Colonic mucosa (tissue), 4 donors: ENCODE measurements around the gene SLIT3. TPM values are rescaled to one million over a fixed set of nuclear protein-coding genes. Genes with fewer than 3 reads are reported as not detected.

ENCODE experiments used
- DNase-seq: peaks from one replicate; pipeline ENCODE4 v3.0.0-alpha.2; 2020
- H3K27ac ChIP-seq: fragments of 200-600 bp; one replicate; pipeline ENCODE4 v1.8.0; 2021
- H3K27me3 ChIP-seq: fragments of 200-600 bp; one replicate; pipeline ENCODE4 v1.8.0; 2021
- H3K36me3 ChIP-seq: fragments of 200-600 bp; one replicate; pipeline ENCODE4 v1.8.0; 2021
- H3K4me1 ChIP-seq: fragments of 200-600 bp; one replicate; pipeline ENCODE4 v1.8.0; 2021; ENCODE audit warnings: mild to moderate bottlenecking
- H3K4me3 ChIP-seq: fragments of 200-600 bp; one replicate; pipeline ENCODE4 v1.8.0; 2021
- H3K9ac ChIP-seq, 2 donors: one replicate each; pipeline ENCODE4 v1.7.0; 2013; ENCODE audit warnings: control low read depth in 2 of 2, low read depth in 2 of 2, low read length in 2 of 2
- H3K9me3 ChIP-seq: fragments of 200-600 bp; one replicate; pipeline ENCODE4 v1.8.0; 2021
- intact Hi-C: fragments of 100-400 bp; cut with DNase I; formaldehyde crosslinking; loops from one replicate; pipeline ENCODE4 v1.14.1; 2022
- total RNA-seq, 2 donors: library from RNA; stranded (reverse); fragmentation: NEBNext Ultra II Directional in 1 of 2; extraction: Animal tissue kit (Norgen Biotek cat#: 25700) in 1 of 2; gene quantifications; one replicate each; pipeline ENCODE4 v1.2.1, GENCODE V29; 2021
- TF ChIP-seq, protein P1 (sequence below): fragments of 200-600 bp; IDR thresholded peaks from one replicate; pipeline ENCODE4 v1.8.0; 2022; ENCODE audit warnings: antibody characterized with exemption, mild to moderate bottlenecking
- donor health status: healthy.
- donor health status: DM: no; HTN: no; CAD: no.
- donor health status: DM: no; HTN: no; CAD: no.

The SLIT3 gene
- total RNA-seq, 2 donors from 2014 or later, result 3.4 to 7.6 TPM

DNA sequence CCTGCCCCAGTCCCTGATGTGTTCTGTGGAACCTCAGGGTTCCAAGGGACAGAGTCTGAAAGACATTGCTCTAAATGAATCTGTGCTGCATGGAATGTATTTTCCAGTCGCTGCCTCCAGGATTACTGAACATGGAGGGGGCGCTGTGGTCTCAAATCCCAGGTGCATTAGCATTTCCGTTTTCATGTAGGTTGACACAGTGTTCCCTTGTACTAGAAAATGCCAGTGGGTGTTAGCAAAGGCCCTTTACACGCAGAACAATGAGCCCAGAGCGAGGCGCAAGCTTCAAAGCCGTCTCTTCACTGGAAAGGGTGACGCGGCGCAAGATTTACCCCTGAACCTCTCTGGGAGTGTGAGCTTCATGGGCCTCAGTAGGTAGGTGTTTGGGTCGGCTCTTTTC, 308.3 kb downstream of the SLIT3 start:
- Histone ChIP-seq H3K36me3 (no peaks in the 10 kb centered on the region), H3K4me3 (no peak overlapping the region), H3K27me3 (no peaks in the 10 kb centered on the region), H3K4me1 (no peaks in the 10 kb centered on the region), H3K9me3 (no peaks in the 10 kb centered on the region), H3K9ac (no peak overlapping the region), H3K27ac (no peak overlapping the region)
- intact Hi-C loops, result loop anchor here (10.0 kb wide), 1 partner anchor 572 kb away; no protein-coding TSS in a partner anchor
- DNase-seq, result no peak
- TF ChIP-seq, protein P1, sequence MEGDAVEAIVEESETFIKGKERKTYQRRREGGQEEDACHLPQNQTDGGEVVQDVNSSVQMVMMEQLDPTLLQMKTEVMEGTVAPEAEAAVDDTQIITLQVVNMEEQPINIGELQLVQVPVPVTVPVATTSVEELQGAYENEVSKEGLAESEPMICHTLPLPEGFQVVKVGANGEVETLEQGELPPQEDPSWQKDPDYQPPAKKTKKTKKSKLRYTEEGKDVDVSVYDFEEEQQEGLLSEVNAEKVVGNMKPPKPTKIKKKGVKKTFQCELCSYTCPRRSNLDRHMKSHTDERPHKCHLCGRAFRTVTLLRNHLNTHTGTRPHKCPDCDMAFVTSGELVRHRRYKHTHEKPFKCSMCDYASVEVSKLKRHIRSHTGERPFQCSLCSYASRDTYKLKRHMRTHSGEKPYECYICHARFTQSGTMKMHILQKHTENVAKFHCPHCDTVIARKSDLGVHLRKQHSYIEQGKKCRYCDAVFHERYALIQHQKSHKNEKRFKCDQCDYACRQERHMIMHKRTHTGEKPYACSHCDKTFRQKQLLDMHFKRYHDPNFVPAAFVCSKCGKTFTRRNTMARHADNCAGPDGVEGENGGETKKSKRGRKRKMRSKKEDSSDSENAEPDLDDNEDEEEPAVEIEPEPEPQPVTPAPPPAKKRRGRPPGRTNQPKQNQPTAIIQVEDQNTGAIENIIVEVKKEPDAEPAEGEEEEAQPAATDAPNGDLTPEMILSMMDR, result no peak

DNA sequence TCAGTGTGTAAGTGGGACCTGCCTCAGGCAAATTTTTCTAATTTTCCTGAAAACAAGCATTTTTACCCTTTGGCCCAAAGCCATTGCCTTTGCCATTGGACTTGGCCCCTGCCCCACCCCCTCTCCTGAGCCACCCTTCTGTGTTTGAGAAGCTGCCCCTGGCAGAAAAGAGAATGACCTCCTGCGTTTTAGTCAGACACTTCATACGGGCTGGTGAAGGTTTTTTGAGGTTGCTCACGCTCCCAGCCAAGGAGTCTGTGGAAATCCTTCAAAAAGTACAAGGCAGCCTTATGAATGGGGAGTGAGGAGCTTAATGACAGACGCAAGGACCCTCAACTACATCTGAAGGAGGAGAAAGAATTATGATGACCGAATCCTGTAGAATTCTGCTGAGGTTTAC, 308.9 kb downstream of the SLIT3 start:
- H3K36me3 ChIP-seq, result no peaks in the 10 kb centered on the region
- intact Hi-C loops, result loop anchor here (10.0 kb wide), 1 partner anchor 573 kb away; no protein-coding TSS in a partner anchor
- H3K9ac ChIP-seq, result no peak overlapping the region

DNA sequence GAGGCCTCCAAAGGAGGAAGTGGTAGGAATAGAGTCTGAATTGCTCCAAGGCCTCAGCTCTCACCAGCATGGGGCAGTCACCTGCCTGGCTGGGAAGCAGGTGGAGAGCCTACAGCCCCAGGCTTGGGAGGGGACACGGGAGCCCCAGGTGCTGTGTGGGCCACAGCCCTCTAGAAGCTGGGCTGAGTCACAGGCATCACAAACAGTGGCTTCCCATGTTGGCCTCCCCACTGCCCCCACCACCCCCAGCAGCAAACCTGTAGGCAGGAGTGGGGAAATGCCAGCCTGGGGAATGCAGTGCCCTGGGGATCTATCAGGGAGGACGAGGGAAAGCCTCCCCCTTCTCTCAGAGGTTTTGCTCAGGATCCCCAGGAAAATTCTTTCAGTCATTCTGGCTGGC, 309.6 kb downstream of the SLIT3 start:
- Histone ChIP-seq H3K9me3 (no peaks in the 10 kb centered on the region), H3K27ac (no peak overlapping the region), H3K27me3 (no peaks in the 10 kb centered on the region), H3K36me3 (no peaks in the 10 kb centered on the region), H3K9ac (no peak overlapping the region), H3K4me3 (no peak overlapping the region), H3K4me1 (no peaks in the 10 kb centered on the region)
- intact Hi-C loops, result loop anchor here (10.0 kb wide), 1 partner anchor 573 kb away; no protein-coding TSS in a partner anchor
- TF ChIP-seq, protein P1, result no peak
- no peak for DNase-seq

More for the DNA sequence above, 308.9 kb downstream of the SLIT3 start:
- H3K4me1 ChIP-seq, result no peaks in the 10 kb centered on the region
- H3K4me3 ChIP-seq, result no peak overlapping the region
- H3K9me3 ChIP-seq, result no peaks in the 10 kb centered on the region
- no peak overlapping the region for H3K27ac ChIP-seq
- H3K27me3 ChIP-seq, result no peaks in the 10 kb centered on the region
- DNase-seq, result no peak
- TF ChIP-seq, protein P1, result no peak

DNA sequence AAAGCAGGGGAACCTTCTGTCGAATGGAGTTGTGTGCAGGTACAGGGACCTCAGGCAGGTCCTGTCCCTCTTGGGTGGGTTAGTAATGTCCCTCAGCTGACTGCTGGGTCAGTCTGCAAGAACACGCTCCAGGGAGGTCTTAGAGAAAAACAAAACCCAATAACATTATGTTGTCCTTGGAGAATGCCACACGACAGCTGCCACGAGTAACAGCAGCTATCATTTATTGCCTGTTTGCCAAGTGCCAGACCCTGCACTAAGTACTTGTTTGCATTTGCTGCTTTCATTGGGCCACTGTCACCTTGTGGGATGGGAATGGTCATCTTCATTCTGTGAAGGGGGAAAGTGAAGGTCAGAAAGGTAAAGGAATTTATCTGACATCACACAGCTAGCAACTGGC, 310.3 kb downstream of the SLIT3 start:
- H3K9ac ChIP-seq, result no peak overlapping the region
- no peaks in the 10 kb centered on the region for H3K36me3 ChIP-seq
- H3K27ac ChIP-seq, result no peak overlapping the region
- H3K4me1 ChIP-seq, result no peaks in the 10 kb centered on the region
- H3K9me3 ChIP-seq, result no peaks in the 10 kb centered on the region
- H3K4me3 ChIP-seq, result no peak overlapping the region
- no peak for DNase-seq
- no peaks in the 10 kb centered on the region for H3K27me3 ChIP-seq
- intact Hi-C loops, result loop anchor here (10.0 kb wide), 1 partner anchor 574 kb away; no protein-coding TSS in a partner anchor
- TF ChIP-seq, protein P1, result no peak

DNA sequence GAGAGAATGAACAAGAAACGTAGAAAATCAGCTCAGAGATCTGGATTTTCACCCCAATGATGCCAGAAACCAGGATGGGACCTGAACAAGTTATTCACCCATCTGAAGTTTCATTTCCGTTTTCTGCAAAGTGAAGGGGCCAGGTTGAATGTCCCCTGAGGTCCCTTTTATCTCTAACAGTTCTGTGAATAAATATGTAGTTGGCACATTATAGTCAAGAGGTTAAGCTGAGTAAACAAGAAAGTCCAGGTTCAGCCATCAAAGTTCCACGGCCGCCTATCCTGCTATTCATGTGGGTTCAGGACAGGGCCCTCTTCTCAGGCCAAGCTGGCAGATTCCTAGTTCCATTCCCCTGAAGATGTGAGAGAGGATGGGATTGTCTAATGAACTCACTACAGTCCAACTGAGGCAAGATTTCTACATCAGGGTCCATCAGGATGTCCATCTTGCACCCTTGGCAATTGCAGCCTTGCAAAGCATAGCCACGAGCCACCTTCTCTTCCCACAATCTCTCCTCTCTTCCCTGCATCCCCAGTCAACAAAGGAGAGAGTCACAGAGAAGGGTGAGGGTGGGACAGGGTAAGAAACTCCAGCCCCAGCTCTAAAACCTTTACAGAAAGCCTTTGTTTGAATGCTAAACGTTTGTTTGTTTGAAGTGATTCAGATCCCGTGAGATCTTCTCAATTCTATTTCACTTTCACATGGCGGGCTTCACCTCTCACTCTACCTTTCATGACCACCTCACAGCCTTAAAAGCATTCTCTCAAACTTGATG, 311.0 kb downstream of the SLIT3 start:
- H3K36me3 ChIP-seq, result no peaks in the 10 kb centered on the region
- H3K27ac ChIP-seq, result no peak overlapping the region
- H3K9ac ChIP-seq, result no peak overlapping the region
- no peaks in the 10 kb centered on the region for H3K9me3 ChIP-seq
- no peak for DNase-seq
- H3K27me3 ChIP-seq, result no peaks in the 10 kb centered on the region
- TF ChIP-seq, protein P1, result no peak
- intact Hi-C loops, result loop anchor here (2.0 to 10.0 kb wide), 2 partner anchors 315 to 575 kb away; no protein-coding TSS in a partner anchor
- H3K4me1 ChIP-seq, result no peaks in the 10 kb centered on the region
- no peak overlapping the region for H3K4me3 ChIP-seq
